ENCODE measurements around the gene RNU1-2. TPM values are rescaled to one million over a fixed set of nuclear protein-coding genes. Genes with fewer than 3 reads are reported as not detected.

The RNU1-2 gene
- total and polyA plus RNA-seq, 2 of the 8 experiments (the other 6 are each of a cell fraction or from before 2014, with no cell fraction given) = 145 to 1,303 TPM

DNA sequence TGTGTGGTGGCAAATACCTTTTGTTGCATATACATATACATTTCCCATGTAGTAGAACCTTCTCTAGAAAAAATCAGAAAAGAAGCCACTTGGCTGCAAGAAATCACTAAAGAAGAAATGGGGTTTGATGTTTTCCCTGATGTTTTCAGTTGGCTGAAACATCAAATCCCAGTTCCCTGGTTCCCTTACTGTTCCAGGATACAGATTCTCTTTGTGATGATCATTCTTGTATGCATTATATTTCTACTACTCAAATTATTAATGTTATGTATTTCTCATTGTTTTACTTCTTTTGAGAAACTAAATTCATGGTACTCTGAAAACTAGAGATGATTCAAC is 7.6 kb downstream of the RNU1-2 start:
- CTCF ChIA-PET (ENCODE audit: partially characterized antibody) = interaction anchor here (0.6 to 1.1 kb wide), 2 partner anchors 212 to 282 kb away, joined by 3 read pairs; no protein-coding TSS in a partner anchor
- TF ChIP-seq CHD1 (IDR thresholded peaks at IDR 0.05; ENCODE audit: low read depth, low read length) = no peak
- TF ChIP-seq, protein P1, sequence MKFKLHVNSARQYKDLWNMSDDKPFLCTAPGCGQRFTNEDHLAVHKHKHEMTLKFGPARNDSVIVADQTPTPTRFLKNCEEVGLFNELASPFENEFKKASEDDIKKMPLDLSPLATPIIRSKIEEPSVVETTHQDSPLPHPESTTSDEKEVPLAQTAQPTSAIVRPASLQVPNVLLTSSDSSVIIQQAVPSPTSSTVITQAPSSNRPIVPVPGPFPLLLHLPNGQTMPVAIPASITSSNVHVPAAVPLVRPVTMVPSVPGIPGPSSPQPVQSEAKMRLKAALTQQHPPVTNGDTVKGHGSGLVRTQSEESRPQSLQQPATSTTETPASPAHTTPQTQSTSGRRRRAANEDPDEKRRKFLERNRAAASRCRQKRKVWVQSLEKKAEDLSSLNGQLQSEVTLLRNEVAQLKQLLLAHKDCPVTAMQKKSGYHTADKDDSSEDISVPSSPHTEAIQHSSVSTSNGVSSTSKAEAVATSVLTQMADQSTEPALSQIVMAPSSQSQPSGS (IDR thresholded peaks at IDR 0.05; ENCODE audit: low read length) = no peak
- TF ChIP-seq SP1 (IDR thresholded peaks at IDR 0.05; ENCODE audit: low read depth, low read length) = no peak
- TF ChIP-seq ASH2L (IDR thresholded peaks at IDR 0.05; ENCODE audit: low read length) = no peak
- TF ChIP-seq CEBPB (IDR thresholded peaks at IDR 0.05; ENCODE audit: low read depth, low read length) = no peak
- no peak for TF ChIP-seq KDM5A (IDR thresholded peaks at IDR 0.05; ENCODE audit: low read length)
- TF ChIP-seq EP300 (IDR thresholded peaks at IDR 0.05; ENCODE audit: borderline replicate concordance in 1 of 2, low read depth in 2 of 2, low read length in 2 of 2) = no peak
- TF ChIP-seq TEAD4 (IDR thresholded peaks at IDR 0.05; ENCODE audit: low read depth, low read length) = no peak
- TF ChIP-seq TAF1 (IDR thresholded peaks at IDR 0.05; ENCODE audit: low read depth, low read length) = no peak
- TF ChIP-seq SP4 (IDR thresholded peaks at IDR 0.05; ENCODE audit: low read length) = no peak
- TF ChIP-seq JUND (IDR thresholded peaks at IDR 0.05; ENCODE audit: low read length) = no peak
- TF ChIP-seq YY1 (IDR thresholded peaks at IDR 0.05; ENCODE audit: low read depth, low read length) = no peak
- TF ChIP-seq TCF12 (IDR thresholded peaks at IDR 0.05; ENCODE audit: low read depth, low read length) = no peak
- no peak for TF ChIP-seq RAD21 (IDR thresholded peaks at IDR 0.05 in 1 of 2, conservative IDR thresholded peaks at IDR 0.05 in 1 of 2; ENCODE audit: low read depth in 2 of 2, low read length in 2 of 2)

More for the DNA sequence above, 7.6 kb downstream of the RNU1-2 start:
- H3K27me3 ChIP-seq (replicated peaks in 1 of 4; ENCODE audit: control insufficient read depth in 3 of 4, extremely low read depth in 1 of 4, insufficient read depth in 3 of 4, low read length in 3 of 4) = no peaks in the 10 kb centered on the region
- H4K91ac ChIP-seq (replicated peaks; ENCODE audit: insufficient read length, low read length) = no peak overlapping the region
- no peaks in the 10 kb centered on the region for H3K36me3 ChIP-seq (ENCODE audit: control insufficient read depth in 2 of 4, insufficient read depth in 4 of 4, low read length in 3 of 4)
- POLR2A ChIA-PET (ENCODE audit: partially characterized antibody) = interaction anchor here (0.6 to 3.2 kb wide), 9 partner anchors 11 to 283 kb away, joined by 3 to 16 read pairs (median 11); partner anchors contain the start of gene MFAP2
- H3K4me1 ChIP-seq (replicated peaks in 1 of 4; ENCODE audit: control insufficient read depth in 3 of 4, insufficient read depth in 4 of 4, low read length in 3 of 4) = peaks cover 0 to 3% (median 0%) of the 10 kb centered on the region in 4 experiments; a peak in 3 of 7 replicates
- peak overlapping the region; percentile 14; the same call in 1 of the 2 replicates for H2AFZ ChIP-seq (ENCODE audit: low read length)
- FAIRE-seq (no peak), DNase-seq (ENCODE audit: low read depth in 1 of 2, low spot score in 2 of 2) (no peak)
- peaks cover 0 to 3% of the 10 kb centered on the region in 2 experiments; a peak in 1 of 4 replicates for H3K9me3 ChIP-seq (ENCODE audit: insufficient read depth in 2 of 2, low read depth in 1 of 2, low read length in 1 of 2)
- no peak overlapping the region for H2BK15ac ChIP-seq (ENCODE audit: low read length)
- no peak overlapping the region for H3K23ac ChIP-seq (ENCODE audit: insufficient read length)
- peak overlapping the region; percentile 67; the same call in 1 of the 2 replicates for H2BK5ac ChIP-seq (ENCODE audit: low read depth, low read length)
- no peak overlapping the region for H2BK20ac ChIP-seq (ENCODE audit: low read length)
- no peak overlapping the region for H3K14ac ChIP-seq (ENCODE audit: insufficient read length)
- H3K56ac ChIP-seq (replicated peaks; ENCODE audit: insufficient read length, low read depth, low read length) = no peak overlapping the region
- no peak overlapping the region for H4K8ac ChIP-seq (ENCODE audit: extremely low read depth, insufficient read depth, low read length)
- peak overlapping the region; percentile 18 to 65 (median 36); a peak in 5 of 8 replicates for H3K4me3 ChIP-seq (ENCODE audit: extremely low read depth in 1 of 4, insufficient read depth in 2 of 4, low read depth in 3 of 4, low read length in 4 of 4)
- H3K79me2 ChIP-seq (ENCODE audit: control insufficient read depth in 1 of 2, insufficient read depth in 2 of 2, low read length in 2 of 2) = no peaks in the 10 kb centered on the region
- H3K4me2 ChIP-seq (ENCODE audit: insufficient read depth in 1 of 2, low read depth in 2 of 2, low read length in 2 of 2) = peak overlapping the region; percentile 81 to 87; a peak in 2 of 4 replicates
- H2BK120ac ChIP-seq (replicated peaks; ENCODE audit: low read depth, low read length) = no peak overlapping the region
- peaks cover 4% of the 10 kb centered on the region; the same call in 1 of the 2 replicates for H3K23me2 ChIP-seq (ENCODE audit: low read depth, low read length)
- H3K27ac ChIP-seq (ENCODE audit: low read depth, low read length) = no peak overlapping the region
- H3K18ac ChIP-seq (ENCODE audit: extremely low read depth, low read length) = no peak overlapping the region
- no peak overlapping the region for H3K4ac ChIP-seq (replicated peaks; ENCODE audit: insufficient read length, low read depth, low read length)
- H2AK5ac ChIP-seq (ENCODE audit: low read depth, low read length) = no peak overlapping the region
- no peak overlapping the region for H2BK12ac ChIP-seq (ENCODE audit: low read depth, low read length)
- no peak overlapping the region for H3K9ac ChIP-seq (replicated peaks in 1 of 4; ENCODE audit: extremely low read depth in 1 of 4, low read depth in 3 of 4, low read length in 3 of 4)
- no peaks in the 10 kb centered on the region for H3K79me1 ChIP-seq (ENCODE audit: low read depth, low read length)
- H4K20me1 ChIP-seq (replicated peaks in 1 of 2; ENCODE audit: control insufficient read depth in 1 of 2, insufficient read depth in 2 of 2, low read length in 2 of 2) = no peaks in the 10 kb centered on the region
- H4K5ac ChIP-seq (ENCODE audit: insufficient read length, low read depth, low read length) = no peak overlapping the region

All from H1 (cell line).